Epithelial cell of esophagus (primary cell): ENCODE data around the gene ADAMTS17.

ENCODE experiments used
- DNase-seq: peaks from one replicate; pipeline ENCODE4 v3.0.0; 2010; ENCODE audit warnings: low read depth
- H3K4me3 ChIP-seq: 2 replicates; pipeline ENCODE4 v1.5.1; 2011; ENCODE audit warnings: mild to moderate bottlenecking, low read length, control low read depth
- TF ChIP-seq, protein P1 (sequence below): IDR thresholded peaks from 2 replicates; pipeline ENCODE4 v1.5.1; 2011; ENCODE audit warnings: low read depth, mild to moderate bottlenecking, low read length, control low read depth, inconsistent platforms; ENCODE audit not compliant: insufficient read depth; ENCODE audit errors: missing control alignments

ADAMTS17 gene

GRCh38 chr15:100124361-100124760 is 217.4 kb downstream of the ADAMTS17 start:
- DNase-seq = no peak
- no peak overlapping the region for H3K4me3 ChIP-seq
- TF ChIP-seq, protein P1, sequence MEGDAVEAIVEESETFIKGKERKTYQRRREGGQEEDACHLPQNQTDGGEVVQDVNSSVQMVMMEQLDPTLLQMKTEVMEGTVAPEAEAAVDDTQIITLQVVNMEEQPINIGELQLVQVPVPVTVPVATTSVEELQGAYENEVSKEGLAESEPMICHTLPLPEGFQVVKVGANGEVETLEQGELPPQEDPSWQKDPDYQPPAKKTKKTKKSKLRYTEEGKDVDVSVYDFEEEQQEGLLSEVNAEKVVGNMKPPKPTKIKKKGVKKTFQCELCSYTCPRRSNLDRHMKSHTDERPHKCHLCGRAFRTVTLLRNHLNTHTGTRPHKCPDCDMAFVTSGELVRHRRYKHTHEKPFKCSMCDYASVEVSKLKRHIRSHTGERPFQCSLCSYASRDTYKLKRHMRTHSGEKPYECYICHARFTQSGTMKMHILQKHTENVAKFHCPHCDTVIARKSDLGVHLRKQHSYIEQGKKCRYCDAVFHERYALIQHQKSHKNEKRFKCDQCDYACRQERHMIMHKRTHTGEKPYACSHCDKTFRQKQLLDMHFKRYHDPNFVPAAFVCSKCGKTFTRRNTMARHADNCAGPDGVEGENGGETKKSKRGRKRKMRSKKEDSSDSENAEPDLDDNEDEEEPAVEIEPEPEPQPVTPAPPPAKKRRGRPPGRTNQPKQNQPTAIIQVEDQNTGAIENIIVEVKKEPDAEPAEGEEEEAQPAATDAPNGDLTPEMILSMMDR = no peak

GRCh38 chr15:100123611-100124010 is 218.2 kb downstream of the ADAMTS17 start:
- H3K4me3 ChIP-seq = no peak overlapping the region
- TF ChIP-seq, protein P1 = no peak
- no peak for DNase-seq

DNA sequence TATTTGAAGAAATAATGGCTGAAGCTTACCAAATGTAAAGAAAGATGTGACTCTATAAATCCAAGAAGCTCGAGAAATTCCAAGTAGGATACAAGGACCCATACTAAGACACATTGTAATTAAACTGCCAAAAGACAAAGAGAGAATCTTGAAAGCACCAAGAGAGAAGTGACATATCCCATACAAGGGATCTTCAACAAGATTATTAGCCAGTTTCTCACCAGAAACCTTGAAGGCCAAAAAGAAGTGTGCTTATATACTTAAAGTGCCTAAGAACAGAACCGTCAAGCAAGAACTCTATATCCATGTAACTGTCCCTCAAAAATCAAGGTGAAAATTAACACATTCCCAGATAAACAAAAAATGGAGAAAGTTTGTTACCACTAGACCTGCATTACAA is 220.5 kb downstream of the ADAMTS17 start:
- no peak overlapping the region for H3K4me3 ChIP-seq
- DNase-seq = no peak
- TF ChIP-seq, protein P1 = no peak

- H3K4me3 ChIP-seq = no peak overlapping the region
- no peak for DNase-seq
- TF ChIP-seq, protein P1 = no peak
These were observed 221.7 kb downstream of the ADAMTS17 start for GRCh38 chr15:100120111-100120510.

DNA sequence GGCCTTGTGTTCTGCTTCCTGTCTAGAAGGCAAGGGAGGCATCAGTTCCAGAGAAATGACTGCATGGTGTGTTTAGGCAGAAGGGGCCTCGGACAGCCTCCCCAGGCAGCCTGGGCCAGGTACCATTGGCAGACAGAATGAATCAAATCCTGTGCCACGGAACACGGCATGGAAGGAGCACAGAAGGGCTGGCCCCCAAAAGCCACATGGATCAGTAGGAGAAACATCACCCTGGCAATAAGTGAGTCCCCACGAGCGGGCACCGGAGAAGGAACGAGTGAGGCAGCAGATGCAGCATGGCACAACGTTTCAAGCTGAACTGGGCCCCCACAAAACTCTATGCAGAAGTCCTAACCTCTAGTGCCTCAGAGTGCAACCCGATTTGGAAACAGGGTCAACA is 223.2 kb downstream of the ADAMTS17 start:
- TF ChIP-seq, protein P1 = no peak

GRCh38 chr15:100116416-100117190 is 225.2 kb downstream of the ADAMTS17 start:
- no peak for DNase-seq
- TF ChIP-seq, protein P1 = no peak
- no peak overlapping the region for H3K4me3 ChIP-seq

More for the DNA sequence above, 223.2 kb downstream of the ADAMTS17 start:
- no peak for DNase-seq
- no peak overlapping the region for H3K4me3 ChIP-seq

- TF ChIP-seq, protein P1 = no peak
- peak; percentile 77 for DNase-seq
- H3K4me3 ChIP-seq = no peak overlapping the region
These were observed 226.1 kb downstream of the ADAMTS17 start for GRCh38 chr15:100115711-100116090.
